Neuronal stem cell (in vitro differentiated cells): ENCODE data around the gene NOVA1.

ENCODE experiments used
- DNase-seq: peaks from one replicate; pipeline ENCODE4 v3.0.0-alpha.2; 2013; ENCODE audit warnings: low spot score
- H2AFZ ChIP-seq: one replicate; pipeline ENCODE4 v1.6.1; 2013; ENCODE audit warnings: mild to moderate bottlenecking, low read length, inconsistent platforms
- H2AK5ac ChIP-seq: 2 replicates; pipeline ENCODE4 v1.6.1; 2013; ENCODE audit warnings: low read depth, mild to moderate bottlenecking, inconsistent platforms, low read length, moderate library complexity, mixed read lengths
- H2BK120ac ChIP-seq: 2 replicates; pipeline ENCODE4 v1.6.1; 2013; ENCODE audit warnings: low read depth, mild to moderate bottlenecking, inconsistent platforms, low read length, moderate library complexity, mixed read lengths
- H2BK12ac ChIP-seq: one replicate; pipeline ENCODE4 v1.6.1; 2013; ENCODE audit warnings: low read length, inconsistent platforms
- H2BK15ac ChIP-seq: 2 replicates; pipeline ENCODE4 v1.6.1; 2013; ENCODE audit warnings: mild to moderate bottlenecking, low read length, inconsistent platforms, mixed read lengths
- H2BK5ac ChIP-seq: one replicate; pipeline ENCODE4 v1.6.1; 2013; ENCODE audit warnings: inconsistent platforms, mild to moderate bottlenecking, low read length, moderate library complexity
- H3K14ac ChIP-seq: one replicate; pipeline ENCODE4 v1.6.1; 2013; ENCODE audit warnings: low read length, inconsistent platforms
- H3K18ac ChIP-seq: 2 replicates; pipeline ENCODE4 v1.6.1; 2013; ENCODE audit warnings: low read length, inconsistent platforms
- H3K23ac ChIP-seq: 2 replicates; pipeline ENCODE4 v1.6.1; 2013; ENCODE audit warnings: low read depth, mild to moderate bottlenecking, mixed read lengths, low read length, inconsistent platforms; ENCODE audit not compliant: poor library complexity
- H3K27ac ChIP-seq: replicated peaks from 3 replicates; pipeline ENCODE4 v1.5.1; 2013; ENCODE audit warnings: low read length, inconsistent platforms
- H3K27me3 ChIP-seq, 3 experiments: 2 replicates each; pipeline ENCODE4 v1.6.1; 2013; ENCODE audit warnings: low read length in 3 of 3, mild to moderate bottlenecking in 2 of 3, inconsistent platforms in 1 of 3, low read depth in 1 of 3, mixed read lengths in 1 of 3, moderate library complexity in 1 of 3; ENCODE audit not compliant: control insufficient read depth in 3 of 3, insufficient read depth in 3 of 3
- H3K36me3 ChIP-seq, 2 donors: replicated peaks in 1 of 2; 2 replicates each; pipeline ENCODE4 v1.6.1; 2013; ENCODE audit warnings: low read length in 2 of 2; ENCODE audit not compliant: control insufficient read depth in 2 of 2, insufficient read depth in 2 of 2
- H3K4ac ChIP-seq: 2 replicates; pipeline ENCODE4 v1.6.1; 2013; ENCODE audit warnings: inconsistent platforms, mild to moderate bottlenecking, low read length, moderate library complexity
- H3K4me1 ChIP-seq, 2 donors: 1 replicate in 1 of 2; 2 replicates in 1 of 2; pipeline ENCODE4 v1.6.1; 2013; ENCODE audit warnings: low read length in 2 of 2, low read depth in 1 of 2; ENCODE audit not compliant: control insufficient read depth in 2 of 2, insufficient read depth in 1 of 2
- H3K4me2 ChIP-seq: one replicate; pipeline ENCODE4 v1.6.1; 2013; ENCODE audit warnings: mild to moderate bottlenecking, low read length, inconsistent platforms; ENCODE audit not compliant: insufficient read depth, poor library complexity, severe bottlenecking
- H3K4me3 ChIP-seq, 2 donors: 2 replicates each; pipeline ENCODE4 v1.5.1; 2013; ENCODE audit warnings: low read length in 2 of 2, mild to moderate bottlenecking in 2 of 2, inconsistent platforms in 1 of 2, moderate library complexity in 1 of 2
- H3K79me1 ChIP-seq: one replicate; pipeline ENCODE4 v1.6.1; 2013; ENCODE audit warnings: low read depth, mild to moderate bottlenecking, inconsistent platforms, low read length, moderate library complexity
- H3K9ac ChIP-seq: one replicate; pipeline ENCODE4 v1.6.1; 2013; ENCODE audit warnings: mild to moderate bottlenecking, low read depth, low read length, inconsistent platforms; ENCODE audit not compliant: poor library complexity
- H3K9me3 ChIP-seq, 2 donors: replicated peaks in 1 of 2; 2 replicates each; pipeline versions ENCODE3 to v1.6.1; 2013; ENCODE audit warnings: low read length in 2 of 2, mild to moderate bottlenecking in 2 of 2, inconsistent platforms in 1 of 2, low read depth in 1 of 2, mixed read lengths in 1 of 2, moderate library complexity in 1 of 2; ENCODE audit not compliant: control insufficient read depth in 2 of 2, insufficient read depth in 1 of 2
- H4K8ac ChIP-seq: one replicate; pipeline ENCODE4 v1.6.1; 2013; ENCODE audit warnings: low read depth, mild to moderate bottlenecking, inconsistent platforms, low read length, moderate library complexity
- H4K91ac ChIP-seq: one replicate; pipeline ENCODE4 v1.6.1; 2013; ENCODE audit warnings: low read length, low read depth, mild to moderate bottlenecking, inconsistent platforms; ENCODE audit not compliant: poor library complexity
- WGBS, 2 donors: extraction: QIAGEN DNeasy Blood & Tissue Kit; methylation state at CpG; one replicate each; pipeline ENCODE4 v1.1.7; 2013; ENCODE audit warnings: missing lambda C conversion rate in 2 of 2, mixed read lengths in 1 of 2; ENCODE audit not compliant: insufficient read length in 2 of 2, insufficient replicate concordance in 1 of 2; ENCODE audit errors: extremely low coverage in 2 of 2; 5-methylcytosine and 5-hydroxymethylcytosine counted together

Gene NOVA1

GRCh38 chr14:26412421-26412820 lies 185.4 kb downstream of the NOVA1 start:
- H3K27ac ChIP-seq, result no peak overlapping the region
- no CpG with 5 or more reads among the region's 3 CpGs for WGBS, 2 donors
- H2BK12ac ChIP-seq, result no peak overlapping the region
- H3K18ac ChIP-seq, result no peak overlapping the region
- H2BK5ac ChIP-seq, result no peak overlapping the region
- no peak overlapping the region for H2AFZ ChIP-seq
- H3K4me2 ChIP-seq, result no peak overlapping the region
- no peak overlapping the region for H2AK5ac ChIP-seq
- no peaks in the 10 kb centered on the region for H3K9me3 ChIP-seq
- no peak overlapping the region for H3K4ac ChIP-seq
- H3K36me3 ChIP-seq, result no peaks in the 10 kb centered on the region
- H2BK120ac ChIP-seq, result no peak overlapping the region
- H3K14ac ChIP-seq, result no peak overlapping the region
- no peaks in the 10 kb centered on the region for H3K4me1 ChIP-seq
- H3K23ac ChIP-seq, result no peak overlapping the region
- DNase-seq, result no peak
- H4K8ac ChIP-seq, result no peak overlapping the region
- no peaks in the 10 kb centered on the region for H3K79me1 ChIP-seq
- H3K4me3 ChIP-seq, result no peak overlapping the region
- no peaks in the 10 kb centered on the region for H3K27me3 ChIP-seq
- H3K9ac ChIP-seq, result no peak overlapping the region
- no peak overlapping the region for H2BK15ac ChIP-seq
- no peak overlapping the region for H4K91ac ChIP-seq

- H3K18ac ChIP-seq, result no peak overlapping the region
- no peak overlapping the region for H3K27ac ChIP-seq
- H3K9ac ChIP-seq, result no peak overlapping the region
- H2AK5ac ChIP-seq, result no peak overlapping the region
- no peaks in the 10 kb centered on the region for H3K9me3 ChIP-seq
- no peak overlapping the region for H4K91ac ChIP-seq
- no peak overlapping the region for H4K8ac ChIP-seq
- no peaks in the 10 kb centered on the region for H3K4me1 ChIP-seq
- H3K27me3 ChIP-seq, result no peaks in the 10 kb centered on the region
- no peak overlapping the region for H2BK15ac ChIP-seq
- no peak overlapping the region for H2BK5ac ChIP-seq
- H2BK12ac ChIP-seq, result no peak overlapping the region
- no peak overlapping the region for H3K14ac ChIP-seq
- no peak overlapping the region for H3K4me3 ChIP-seq
- no peak for DNase-seq
- no peak overlapping the region for H2AFZ ChIP-seq
- H3K4me2 ChIP-seq, result no peak overlapping the region
- no peak overlapping the region for H3K23ac ChIP-seq
- H3K4ac ChIP-seq, result no peak overlapping the region
- H3K79me1 ChIP-seq, result no peaks in the 10 kb centered on the region
- H2BK120ac ChIP-seq, result no peak overlapping the region
- H3K36me3 ChIP-seq, result no peaks in the 10 kb centered on the region
Observed at GRCh38 chr14:26410189-26410685, 187.6 kb downstream of the NOVA1 start.

GRCh38 chr14:26404927-26405326 lies 192.9 kb downstream of the NOVA1 start:
- H2BK12ac ChIP-seq, result no peak overlapping the region
- no CpG with 5 or more reads among the region's 7 CpGs for WGBS, 2 donors

GRCh38 chr14:26403760-26404159 lies 194.1 kb downstream of the NOVA1 start:
- no peak overlapping the region for H3K4me3 ChIP-seq

More at GRCh38 chr14:26404927-26405326, 192.9 kb downstream of the NOVA1 start:
- Histone ChIP-seq H4K91ac (no peak overlapping the region), H2AFZ (no peak overlapping the region), H3K4me1 (peaks cover 4 to 10% of the 10 kb centered on the region in 2 donors), H3K9ac (no peak overlapping the region), H4K8ac (no peak overlapping the region), H3K27me3 (no peaks in the 10 kb centered on the region), H3K27ac (no peak overlapping the region), H2BK120ac (no peak overlapping the region), H3K36me3 (no peaks in the 10 kb centered on the region), H3K4me3 (no peak overlapping the region), H3K79me1 (no peaks in the 10 kb centered on the region), H3K23ac (no peak overlapping the region), H3K14ac (no peak overlapping the region), H3K9me3 (no peaks in the 10 kb centered on the region), H2BK5ac (no peak overlapping the region), H2AK5ac (no peak overlapping the region), H3K18ac (no peak overlapping the region), H3K4me2 (no peak overlapping the region), H2BK15ac (no peak overlapping the region), H3K4ac (no peak overlapping the region)
- DNase-seq, result no peak

More at GRCh38 chr14:26403760-26404159, 194.1 kb downstream of the NOVA1 start:
- no CpG with 5 or more reads among the region's 3 CpGs for WGBS, 2 donors
- no peak overlapping the region for H4K8ac ChIP-seq
- H2BK5ac ChIP-seq, result no peak overlapping the region
- no peak overlapping the region for H3K9ac ChIP-seq
- no peak overlapping the region for H2BK120ac ChIP-seq
- H3K79me1 ChIP-seq, result no peaks in the 10 kb centered on the region
- no peak overlapping the region for H2AFZ ChIP-seq
- H4K91ac ChIP-seq, result no peak overlapping the region
- H3K27me3 ChIP-seq, result no peaks in the 10 kb centered on the region
- no peak overlapping the region for H2BK15ac ChIP-seq
- peaks cover 4 to 10% of the 10 kb centered on the region in 2 donors for H3K4me1 ChIP-seq
- H3K27ac ChIP-seq, result no peak overlapping the region
- H3K18ac ChIP-seq, result no peak overlapping the region
- no peak overlapping the region for H2BK12ac ChIP-seq
- H3K9me3 ChIP-seq, result no peaks in the 10 kb centered on the region
- no peaks in the 10 kb centered on the region for H3K36me3 ChIP-seq
- no peak overlapping the region for H3K4ac ChIP-seq
- H2AK5ac ChIP-seq, result no peak overlapping the region
- H3K4me2 ChIP-seq, result no peak overlapping the region
- no peak overlapping the region for H3K14ac ChIP-seq
- H3K23ac ChIP-seq, result no peak overlapping the region
- no peak for DNase-seq
